HepG2 (cell line): ENCODE results near the gene SRP9. TPM values are rescaled to one million over a fixed set of nuclear protein-coding genes. Genes with fewer than 3 reads are reported as not detected.

Source experiments
- ATAC-seq: fragments of 200-7000 bp; cut with Tn5 transposase; 3 replicates; pipeline ENCODE4 v1.9.1; 2020; ENCODE audit warnings: mild to moderate bottlenecking, moderate library complexity
- BruUV-seq: library from RNA; stranded (reverse); fragments of 400-500 nt; replicated peaks from 2 replicates; lab custom pipeline; 2021; lab: Mats Ljungman, UMichigan
- CTCF ChIA-PET: fragments of 300-600 bp; formaldehyde crosslinking; extraction: SDS; loops from one replicate; lab custom pipeline; 2021; ENCODE audit warnings: low total read pairs, inconsistent platforms, low intra/inter-chr PET ratio; lab: Yijun Ruan, JAX
- POLR2A ChIA-PET: fragments of 350-600 bp; sonication (Branson Sonifier 250); formaldehyde crosslinking; loops from one replicate; lab custom pipeline; 2020; ENCODE audit warnings: antibody characterized with exemption, inconsistent platforms; lab: Yijun Ruan, JAX
- DNase-seq: peaks from one replicate; pipeline ENCODE4 v3.0.0-alpha.2; 2015; ENCODE audit warnings: low spot score
- FAIRE-seq: peaks from 3 replicates; lab custom pipeline; 2011; peaks lifted over from hg19 to GRCh38; lab: Jason Lieb, UNC
- H2AFZ ChIP-seq: one replicate; pipeline ENCODE4 v1.6.1; 2011; ENCODE audit warnings: low read length, inconsistent platforms
- H3K27ac ChIP-seq: fragments of 300-600 bp; 3 replicates; pipeline ENCODE4 v1.8.0; 2011; ENCODE audit warnings: mixed run types, mild to moderate bottlenecking, mixed read lengths, low read length, inconsistent platforms; ENCODE audit not compliant: insufficient read depth; ENCODE audit errors: extremely low read length
- H3K27me3 ChIP-seq, 2 experiments: fragments of 200-600 bp in 1 of 2; 2 replicates in 1 of 2; 3 replicates in 1 of 2; pipeline versions ENCODE4 v1.6.0 to v1.8.0; 2011; ENCODE audit warnings: low read length in 2 of 2, mild to moderate bottlenecking in 2 of 2, moderate library complexity in 2 of 2, inconsistent platforms in 1 of 2; ENCODE audit not compliant: insufficient read depth in 2 of 2, control insufficient read depth in 1 of 2
- H3K36me3 ChIP-seq, 2 experiments: fragments of 200-600 bp in 1 of 2; replicated peaks in 1 of 2; 2 replicates in 1 of 2; 3 replicates in 1 of 2; pipeline versions ENCODE4 v1.5.1 to v1.8.0; 2011; ENCODE audit warnings: low read length in 2 of 2, inconsistent platforms in 1 of 2; ENCODE audit not compliant: insufficient read depth in 2 of 2, control insufficient read depth in 1 of 2
- H3K4me1 ChIP-seq: 2 replicates; pipeline ENCODE4 v1.5.1; 2012; ENCODE audit warnings: low read length, inconsistent platforms; ENCODE audit not compliant: insufficient read depth
- H3K4me2 ChIP-seq: 2 replicates; pipeline ENCODE4 v1.6.0; 2011; ENCODE audit warnings: low read depth, low read length, inconsistent platforms
- H3K4me3 ChIP-seq, 3 experiments: fragments of 200-600 bp in 1 of 3; sonication (generic), shearing (Covaris generic) in 1 of 3; replicated peaks in 1 of 3; 2 replicates each; pipeline ENCODE4 v1.5.1; 2011 to 2016; ENCODE audit warnings: low read length in 3 of 3, inconsistent platforms in 2 of 3, low read depth in 2 of 3, mild to moderate bottlenecking in 2 of 3, control low read depth in 1 of 3, mixed read lengths in 1 of 3; ENCODE audit not compliant: insufficient read depth in 1 of 3
- H3K79me2 ChIP-seq: one replicate; pipeline ENCODE4 v1.6.1; 2011; ENCODE audit warnings: low read length, inconsistent platforms; ENCODE audit not compliant: insufficient read depth
- H3K9ac ChIP-seq: 2 replicates; pipeline ENCODE4 v1.6.0; 2011; ENCODE audit warnings: mild to moderate bottlenecking, low read depth, low read length, inconsistent platforms; ENCODE audit not compliant: insufficient read depth
- H3K9me3 ChIP-seq: 2 replicates; pipeline ENCODE4 v1.5.1; 2012; ENCODE audit warnings: mild to moderate bottlenecking, low read length
- H4K20me1 ChIP-seq: 2 replicates; pipeline ENCODE4 v1.6.0; 2011; ENCODE audit warnings: inconsistent platforms, mild to moderate bottlenecking, low read length, moderate library complexity; ENCODE audit not compliant: insufficient read depth
- CC2D1A ChIP-seq: sonication (generic); formaldehyde crosslinking; IDR thresholded peaks from 2 replicates; pipeline ENCODE4 v1.8.1; 2023; ENCODE audit warnings: mild to moderate bottlenecking, missing genetic modification reagents
- FOSL2 ChIP-seq: sonication (generic); formaldehyde crosslinking; IDR thresholded peaks from 2 replicates; pipeline ENCODE4 v1.4.0; 2020; ENCODE audit warnings: missing genetic modification reagents
- HOXA3 ChIP-seq: sonication (generic); formaldehyde crosslinking; IDR thresholded peaks from 2 replicates; pipeline ENCODE4 v1.5.0; 2020; ENCODE audit warnings: missing genetic modification reagents
- IKZF4 ChIP-seq: sonication (generic); formaldehyde crosslinking; IDR thresholded peaks from 2 replicates; pipeline ENCODE4 v1.5.1; 2020; ENCODE audit warnings: borderline replicate concordance, mild to moderate bottlenecking, low read depth, missing genetic modification reagents; ENCODE audit errors: not compliant biosample characterization
- NAIF1 ChIP-seq: sonication (generic); formaldehyde crosslinking; IDR thresholded peaks from 2 replicates; pipeline ENCODE4 v1.5.0; 2020; ENCODE audit warnings: mild to moderate bottlenecking, missing genetic modification reagents, borderline replicate concordance
- NPAS2 ChIP-seq: sonication (generic); formaldehyde crosslinking; IDR thresholded peaks from 2 replicates; pipeline ENCODE4 v1.8.0; 2022; ENCODE audit warnings: mild to moderate bottlenecking, missing genetic modification reagents, borderline replicate concordance
- PCBP2 ChIP-seq: fragments of 200-400 bp; formaldehyde crosslinking; optimal IDR thresholded peaks from 2 replicates; pipeline ENCODE3; 2018; ENCODE audit warnings: low read length, low read depth; ENCODE audit not compliant: poor library complexity, severe bottlenecking
- SMC3 ChIP-seq: IDR thresholded peaks from 2 replicates; pipeline ENCODE4 v1.6.1; 2011; ENCODE audit warnings: low read length, improper control_type of control experiment
- TGIF2 ChIP-seq: IDR thresholded peaks from 2 replicates; pipeline ENCODE4 v1.6.1; 2016; ENCODE audit warnings: control low read depth, missing compliant biosample characterization
- YEATS2 ChIP-seq: sonication (generic); formaldehyde crosslinking; IDR thresholded peaks from 2 replicates; pipeline ENCODE4 v1.4.0; 2020; ENCODE audit warnings: missing genetic modification reagents, borderline replicate concordance
- ZBTB38 ChIP-seq: sonication (generic); formaldehyde crosslinking; IDR thresholded peaks from 2 replicates; pipeline ENCODE4 v1.5.1; 2020; ENCODE audit warnings: mild to moderate bottlenecking, missing genetic modification reagents
- ZNF225 ChIP-seq: sonication (generic); formaldehyde crosslinking; IDR thresholded peaks from 2 replicates; pipeline ENCODE4 v1.4.0; 2020; ENCODE audit warnings: mild to moderate bottlenecking, missing genetic modification reagents
- ZNF34 ChIP-seq: sonication (generic); formaldehyde crosslinking; IDR thresholded peaks from 2 replicates; pipeline ENCODE4 v1.4.0; 2020; ENCODE audit warnings: mild to moderate bottlenecking, missing genetic modification reagents, borderline replicate concordance
- WGBS: methylation state at CpG from one replicate; pipeline ENCODE4 v1.1.6; 2017; ENCODE audit warnings: low lambda C conversion rate; 5-methylcytosine and 5-hydroxymethylcytosine counted together
- in situ Hi-C: cut with HindIII; loops from 2 replicates; pipeline ENCODE4 v1.10.0; 2017; ENCODE audit warnings: low pct_unique_long_range_greater_than_20kb; ENCODE audit not compliant: extremely low pct_ligation_motif_present
- intact Hi-C: fragments of 100-400 bp; cut with micrococcal nuclease; formaldehyde crosslinking; loops from one replicate; pipeline ENCODE4 v1.10.0; 2022; ENCODE audit not compliant: unreplicated experiment
- polyA plus RNA-seq, 8 experiments: library from polyadenylated mRNA; depleted of rRNA in 3 of 8; stranded (reverse) in 7 of 8; unstranded in 1 of 8; fragments of >200 nt; fragmentation: Illumina TruSeq in 4 of 8; extraction: Trizol in 4 of 8; gene quantifications; 2 replicates each; pipeline versions ENCODE4 v1.2.1 to v1.2.3, GENCODE V29; 2011 to 2016; ENCODE audit warnings: low read depth in 4 of 8, missing spikeins in 1 of 8, mixed read lengths in 1 of 8; ENCODE audit not compliant: insufficient read depth in 1 of 8
- total RNA-seq, 5 experiments: library from RNA; depleted of rRNA; stranded (reverse); fragments of >200 nt; fragmentation: Illumina TruSeq; extraction: Trizol; gene quantifications; 2 replicates each; pipeline ENCODE4 v1.2.3, GENCODE V29; 2016; ENCODE audit warnings: low read depth in 1 of 5
- TF ChIP-seq, protein P1 (sequence below): sonication (generic); IDR thresholded peaks from 2 replicates; pipeline ENCODE4 v1.6.1; 2016; ENCODE audit warnings: low read depth, borderline replicate concordance
- TF ChIP-seq, protein P2 (sequence below): sonication (generic); formaldehyde crosslinking; IDR thresholded peaks from 2 replicates; pipeline ENCODE4 v1.4.0; 2020; ENCODE audit warnings: missing genetic modification reagents
- TF ChIP-seq, protein P3 (sequence below): sonication (generic); formaldehyde crosslinking; IDR thresholded peaks from 2 replicates; pipeline ENCODE4 v1.4.0; 2020; ENCODE audit warnings: missing genetic modification reagents

SRP9 gene
- total and polyA plus RNA-seq, 2 of the 13 experiments (the other 11 are each of a cell fraction or from before 2014, with no cell fraction given) = 251 to 307 TPM

DNA sequence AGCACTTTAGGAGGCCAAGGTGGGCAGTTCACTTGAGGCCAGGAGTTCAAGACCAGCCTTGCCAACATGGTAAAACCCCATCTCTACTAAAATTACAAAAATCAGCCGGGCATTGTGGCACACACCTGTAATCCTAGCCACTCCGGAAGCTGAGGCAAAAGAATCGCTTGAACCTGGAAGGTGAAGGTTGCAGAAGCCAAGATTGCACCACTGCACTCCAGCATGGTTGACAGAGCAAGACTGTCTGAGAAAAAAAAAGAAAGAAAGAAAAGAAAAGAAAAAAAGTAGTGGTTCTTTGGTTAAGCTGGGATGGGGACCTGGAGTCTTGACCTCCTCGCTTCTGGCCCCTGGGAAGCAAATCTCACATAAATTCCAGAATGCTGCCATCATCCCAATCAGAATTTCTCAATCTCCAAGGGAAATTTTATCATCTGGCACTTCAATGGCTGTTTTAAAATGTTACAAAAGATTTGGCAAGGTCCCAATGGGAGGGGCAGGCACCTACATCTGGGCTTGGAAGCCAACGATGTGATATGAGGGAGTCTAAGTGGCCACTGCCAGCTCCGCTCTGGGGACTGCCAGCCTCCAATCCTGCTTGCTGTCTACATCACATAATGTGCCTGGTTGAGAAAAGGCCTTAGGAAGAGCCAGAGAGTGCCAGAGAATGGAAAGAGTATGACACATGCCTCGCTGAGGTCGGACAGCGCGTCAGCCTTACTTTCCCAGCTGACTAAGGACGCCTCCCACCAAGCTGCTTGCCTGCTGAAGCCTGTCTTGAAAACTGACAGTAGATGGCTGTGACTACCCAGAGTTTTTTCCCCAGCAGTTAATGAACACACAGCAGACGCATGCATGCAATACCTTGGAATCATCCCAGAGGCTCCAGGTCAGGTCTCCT lies 42.1 kb upstream of the SRP9 start:
- H3K4me1 ChIP-seq = peaks cover 67% of the 10 kb centered on the region
- FAIRE-seq = peak; percentile 62
- peaks cover 0 to 5% of the 10 kb centered on the region in 2 experiments; a peak in 1 of 5 replicates for H3K27me3 ChIP-seq
- ChIA-PET POLR2A (interaction anchor here (1.0 to 3.6 kb wide), 10 partner anchors 11 to 189 kb away, joined by 3 to 41 read pairs (median 6); partner anchors contain the start of genes ENAH, PYCR2 and SRP9), CTCF (interaction anchor here (1.4 kb wide), 1 partner anchor 37 kb away, joined by 4 read pairs; no protein-coding TSS in a partner anchor)
- H3K4me2 ChIP-seq = peak overlapping the region; percentile 71
- no peak overlapping the region for H3K27ac ChIP-seq
- 14% methylated on average over 10 of the region's 12 CpGs for WGBS
- H4K20me1 ChIP-seq = no peaks in the 10 kb centered on the region
- in situ Hi-C loops = no loop called here
- no peaks in the 10 kb centered on the region for H3K9me3 ChIP-seq
- H3K79me2 ChIP-seq = no peaks in the 10 kb centered on the region
- ATAC-seq = peak; percentile 87
- no TSS peak for BruUV-seq
- peak overlapping the region; percentile 37 for H3K9ac ChIP-seq
- DNase-seq = peak; percentile 72
- peak overlapping the region; percentile 17 for H2AFZ ChIP-seq
- peak overlapping the region; percentile 6 to 53 (median 35); a peak in 3 of 6 replicates for H3K4me3 ChIP-seq
- H3K36me3 ChIP-seq = no peaks in the 10 kb centered on the region
- intact Hi-C loops = loop anchor here (5.0 kb wide), 2 partner anchors 33 to 37 kb away; no protein-coding TSS in a partner anchor
- TF ChIP-seq NAIF1 (CRISPR knock-in tag) = no peak
- peak; percentile 12; the same call in 1 of the 2 replicates for TF ChIP-seq SMC3
- TF ChIP-seq IKZF4 = no peak
- no peak for TF ChIP-seq PCBP2
- no peak for TF ChIP-seq ZNF225
- TF ChIP-seq TGIF2 (CRISPR knock-in tag) = peak; percentile 71; the same call in 1 of the 2 replicates
- TF ChIP-seq ZNF34 (CRISPR knock-in tag) = no peak
- TF ChIP-seq, protein P1, sequence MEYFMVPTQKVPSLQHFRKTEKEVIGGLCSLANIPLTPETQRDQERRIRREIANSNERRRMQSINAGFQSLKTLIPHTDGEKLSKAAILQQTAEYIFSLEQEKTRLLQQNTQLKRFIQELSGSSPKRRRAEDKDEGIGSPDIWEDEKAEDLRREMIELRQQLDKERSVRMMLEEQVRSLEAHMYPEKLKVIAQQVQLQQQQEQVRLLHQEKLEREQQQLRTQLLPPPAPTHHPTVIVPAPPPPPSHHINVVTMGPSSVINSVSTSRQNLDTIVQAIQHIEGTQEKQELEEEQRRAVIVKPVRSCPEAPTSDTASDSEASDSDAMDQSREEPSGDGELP = peak; percentile 52; the same call in 1 of the 2 replicates
- no peak for TF ChIP-seq NPAS2 (CRISPR knock-in tag)
- TF ChIP-seq FOSL2 (CRISPR knock-in tag) = peak; percentile 34; the same call in 1 of the 2 replicates
- TF ChIP-seq, protein P2, sequence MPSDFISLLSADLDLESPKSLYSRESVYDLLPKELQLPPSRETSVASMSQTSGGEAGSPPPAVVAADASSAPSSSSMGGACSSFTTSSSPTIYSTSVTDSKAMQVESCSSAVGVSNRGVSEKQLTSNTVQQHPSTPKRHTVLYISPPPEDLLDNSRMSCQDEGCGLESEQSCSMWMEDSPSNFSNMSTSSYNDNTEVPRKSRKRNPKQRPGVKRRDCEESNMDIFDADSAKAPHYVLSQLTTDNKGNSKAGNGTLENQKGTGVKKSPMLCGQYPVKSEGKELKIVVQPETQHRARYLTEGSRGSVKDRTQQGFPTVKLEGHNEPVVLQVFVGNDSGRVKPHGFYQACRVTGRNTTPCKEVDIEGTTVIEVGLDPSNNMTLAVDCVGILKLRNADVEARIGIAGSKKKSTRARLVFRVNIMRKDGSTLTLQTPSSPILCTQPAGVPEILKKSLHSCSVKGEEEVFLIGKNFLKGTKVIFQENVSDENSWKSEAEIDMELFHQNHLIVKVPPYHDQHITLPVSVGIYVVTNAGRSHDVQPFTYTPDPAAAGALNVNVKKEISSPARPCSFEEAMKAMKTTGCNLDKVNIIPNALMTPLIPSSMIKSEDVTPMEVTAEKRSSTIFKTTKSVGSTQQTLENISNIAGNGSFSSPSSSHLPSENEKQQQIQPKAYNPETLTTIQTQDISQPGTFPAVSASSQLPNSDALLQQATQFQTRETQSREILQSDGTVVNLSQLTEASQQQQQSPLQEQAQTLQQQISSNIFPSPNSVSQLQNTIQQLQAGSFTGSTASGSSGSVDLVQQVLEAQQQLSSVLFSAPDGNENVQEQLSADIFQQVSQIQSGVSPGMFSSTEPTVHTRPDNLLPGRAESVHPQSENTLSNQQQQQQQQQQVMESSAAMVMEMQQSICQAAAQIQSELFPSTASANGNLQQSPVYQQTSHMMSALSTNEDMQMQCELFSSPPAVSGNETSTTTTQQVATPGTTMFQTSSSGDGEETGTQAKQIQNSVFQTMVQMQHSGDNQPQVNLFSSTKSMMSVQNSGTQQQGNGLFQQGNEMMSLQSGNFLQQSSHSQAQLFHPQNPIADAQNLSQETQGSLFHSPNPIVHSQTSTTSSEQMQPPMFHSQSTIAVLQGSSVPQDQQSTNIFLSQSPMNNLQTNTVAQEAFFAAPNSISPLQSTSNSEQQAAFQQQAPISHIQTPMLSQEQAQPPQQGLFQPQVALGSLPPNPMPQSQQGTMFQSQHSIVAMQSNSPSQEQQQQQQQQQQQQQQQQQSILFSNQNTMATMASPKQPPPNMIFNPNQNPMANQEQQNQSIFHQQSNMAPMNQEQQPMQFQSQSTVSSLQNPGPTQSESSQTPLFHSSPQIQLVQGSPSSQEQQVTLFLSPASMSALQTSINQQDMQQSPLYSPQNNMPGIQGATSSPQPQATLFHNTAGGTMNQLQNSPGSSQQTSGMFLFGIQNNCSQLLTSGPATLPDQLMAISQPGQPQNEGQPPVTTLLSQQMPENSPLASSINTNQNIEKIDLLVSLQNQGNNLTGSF (CRISPR knock-in tag) = no peak
- no peak for TF ChIP-seq HOXA3
- TF ChIP-seq YEATS2 = no peak
- no peak for TF ChIP-seq CC2D1A
- TF ChIP-seq, protein P3, sequence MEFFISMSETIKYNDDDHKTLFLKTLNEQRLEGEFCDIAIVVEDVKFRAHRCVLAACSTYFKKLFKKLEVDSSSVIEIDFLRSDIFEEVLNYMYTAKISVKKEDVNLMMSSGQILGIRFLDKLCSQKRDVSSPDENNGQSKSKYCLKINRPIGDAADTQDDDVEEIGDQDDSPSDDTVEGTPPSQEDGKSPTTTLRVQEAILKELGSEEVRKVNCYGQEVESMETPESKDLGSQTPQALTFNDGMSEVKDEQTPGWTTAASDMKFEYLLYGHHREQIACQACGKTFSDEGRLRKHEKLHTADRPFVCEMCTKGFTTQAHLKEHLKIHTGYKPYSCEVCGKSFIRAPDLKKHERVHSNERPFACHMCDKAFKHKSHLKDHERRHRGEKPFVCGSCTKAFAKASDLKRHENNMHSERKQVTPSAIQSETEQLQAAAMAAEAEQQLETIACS (CRISPR knock-in tag) = no peak
- TF ChIP-seq ZBTB38 (CRISPR knock-in tag) = no peak
